Right lobe of liver (tissue), 4 donors: ENCODE results near the gene NOC3L.

ENCODE experiments used
- CTCF ChIP-seq, 4 donors: fragments of 200-600 bp in 3 of 4; fragments of 450-650 bp in 1 of 4; IDR thresholded peaks; one replicate each; pipeline versions ENCODE4 v1.5.1 to v1.8.0; 2016 to 2022; ENCODE audit warnings: antibody characterized with exemption in 4 of 4, mild to moderate bottlenecking in 2 of 4
- POLR2A ChIP-seq: fragments of 450-650 bp; IDR thresholded peaks from one replicate; pipeline ENCODE4 v1.6.1; 2017; ENCODE audit warnings: antibody characterized with exemption, mild to moderate bottlenecking
- donor health status: DM: no; HTN: no; CAD: no.
- donor health status: DM: no; HTN: no; CAD: no.
- donor health status: DM: no; HTN: yes; CAD: no.

GRCh38 chr10:94344522-94345122 is 18.1 kb downstream of the NOC3L start:
- TF ChIP-seq CTCF (IDR thresholded peaks at IDR 0.05) (no peak), POLR2A (no peak)
